Fibroblast of pulmonary artery (primary cell): ENCODE results near the gene CCHCR1.
"Not testable (repeated sequence)": the region's sequence is repeated elsewhere in the genome, so short reads cannot be mapped to it uniquely, and the experiment has no call there.

Experiments
- DNase-seq: peaks from one replicate; pipeline ENCODE4 v3.0.0-alpha.2; 2010; ENCODE audit warnings: low read depth
- H3K4me3 ChIP-seq: replicated peaks from 2 replicates; pipeline ENCODE4 v1.5.1; 2011; ENCODE audit warnings: low read depth, mild to moderate bottlenecking, control low read depth, low read length, moderate library complexity
- TF ChIP-seq, protein P1 (sequence below): IDR thresholded peaks from 2 replicates; pipeline ENCODE4 v1.5.1; 2011; ENCODE audit warnings: mild to moderate bottlenecking, control low read depth, low read length, inconsistent platforms; ENCODE audit errors: missing control alignments

The CCHCR1 gene

DNA sequence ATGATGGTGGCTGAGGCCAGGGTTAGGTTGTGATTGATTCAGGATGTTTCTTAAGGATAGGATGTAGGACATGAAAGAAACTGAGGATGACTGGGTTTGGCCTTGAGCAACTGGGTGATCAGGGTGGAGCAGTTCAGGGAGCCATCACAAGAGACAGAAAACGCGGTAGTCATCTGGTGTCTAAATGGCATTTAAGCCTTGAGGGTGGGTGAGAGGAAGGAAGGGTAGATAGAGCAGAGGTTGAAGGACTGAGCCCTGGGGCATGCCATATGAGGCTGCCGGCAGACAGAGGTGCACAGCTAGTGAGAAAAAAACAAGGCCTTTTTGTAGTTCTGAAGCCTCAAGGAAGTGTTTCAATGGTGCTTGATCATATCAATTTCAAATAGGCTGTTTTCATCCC, 11.0 kb upstream of the CCHCR1 start:
- H3K4me3 ChIP-seq: no peak overlapping the region
- TF ChIP-seq, protein P1, sequence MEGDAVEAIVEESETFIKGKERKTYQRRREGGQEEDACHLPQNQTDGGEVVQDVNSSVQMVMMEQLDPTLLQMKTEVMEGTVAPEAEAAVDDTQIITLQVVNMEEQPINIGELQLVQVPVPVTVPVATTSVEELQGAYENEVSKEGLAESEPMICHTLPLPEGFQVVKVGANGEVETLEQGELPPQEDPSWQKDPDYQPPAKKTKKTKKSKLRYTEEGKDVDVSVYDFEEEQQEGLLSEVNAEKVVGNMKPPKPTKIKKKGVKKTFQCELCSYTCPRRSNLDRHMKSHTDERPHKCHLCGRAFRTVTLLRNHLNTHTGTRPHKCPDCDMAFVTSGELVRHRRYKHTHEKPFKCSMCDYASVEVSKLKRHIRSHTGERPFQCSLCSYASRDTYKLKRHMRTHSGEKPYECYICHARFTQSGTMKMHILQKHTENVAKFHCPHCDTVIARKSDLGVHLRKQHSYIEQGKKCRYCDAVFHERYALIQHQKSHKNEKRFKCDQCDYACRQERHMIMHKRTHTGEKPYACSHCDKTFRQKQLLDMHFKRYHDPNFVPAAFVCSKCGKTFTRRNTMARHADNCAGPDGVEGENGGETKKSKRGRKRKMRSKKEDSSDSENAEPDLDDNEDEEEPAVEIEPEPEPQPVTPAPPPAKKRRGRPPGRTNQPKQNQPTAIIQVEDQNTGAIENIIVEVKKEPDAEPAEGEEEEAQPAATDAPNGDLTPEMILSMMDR: no peak
- no peak for DNase-seq

DNA sequence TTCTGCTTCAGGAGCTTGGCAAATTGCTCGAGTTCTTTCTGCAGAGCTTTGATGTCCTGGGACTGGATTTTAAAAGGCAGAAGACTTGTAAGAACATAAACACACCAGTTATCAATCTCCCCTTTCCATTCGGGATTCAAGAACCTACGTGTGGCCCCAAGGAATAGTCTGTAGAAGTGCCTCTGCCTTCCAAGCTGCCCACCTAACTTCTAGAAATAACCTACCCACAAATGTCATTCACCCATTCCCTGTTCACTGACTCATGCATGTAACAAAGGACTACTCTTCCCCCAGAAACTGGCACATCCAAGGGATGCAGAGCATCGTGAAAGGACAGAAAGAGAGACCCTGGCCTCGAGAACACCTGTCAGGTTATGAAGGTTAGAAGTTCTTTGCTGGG, 8.4 kb upstream of the CCHCR1 start:
- no peak for DNase-seq
- no peak overlapping the region for H3K4me3 ChIP-seq
- TF ChIP-seq, protein P1: no peak

DNA sequence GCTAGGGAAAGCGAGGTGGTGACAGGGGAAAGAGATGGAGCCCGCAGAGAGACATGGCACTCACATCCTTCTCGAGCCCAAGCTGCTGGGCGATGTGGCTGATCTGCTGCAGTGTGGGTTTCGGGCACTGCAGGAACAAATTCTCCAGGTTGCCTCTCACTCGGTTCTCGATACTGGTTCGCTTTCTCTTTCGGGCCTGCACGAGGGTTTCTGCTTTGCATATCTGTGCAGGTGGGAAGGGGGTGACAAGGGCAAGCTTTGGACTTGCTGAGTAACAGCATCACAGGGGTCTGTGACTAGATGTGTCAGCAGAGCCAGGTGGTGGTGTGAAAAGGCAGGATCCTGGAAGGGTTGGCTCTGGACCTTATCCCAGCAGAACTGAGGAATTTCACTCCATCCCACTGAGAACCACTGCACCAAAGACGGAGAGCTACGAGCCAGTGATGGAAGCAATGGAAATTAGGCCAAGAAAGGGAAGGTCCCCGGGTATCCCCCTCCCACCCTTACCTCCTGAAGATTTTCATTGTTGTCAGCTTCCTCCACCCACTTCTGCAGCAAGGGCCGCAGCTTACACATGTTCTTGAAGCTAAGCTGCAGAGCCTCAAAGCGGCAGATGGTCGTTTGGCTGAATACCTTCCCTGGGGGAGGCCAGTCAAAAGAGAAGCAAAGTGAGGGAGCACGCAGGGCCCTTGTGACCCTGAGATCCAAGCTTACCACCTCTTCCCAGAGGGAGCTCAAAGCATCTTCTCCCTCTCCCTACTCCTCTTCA, 7.6 kb upstream of the CCHCR1 start:
- not testable (repeated sequence) for H3K4me3 ChIP-seq, DNase-seq

DNA sequence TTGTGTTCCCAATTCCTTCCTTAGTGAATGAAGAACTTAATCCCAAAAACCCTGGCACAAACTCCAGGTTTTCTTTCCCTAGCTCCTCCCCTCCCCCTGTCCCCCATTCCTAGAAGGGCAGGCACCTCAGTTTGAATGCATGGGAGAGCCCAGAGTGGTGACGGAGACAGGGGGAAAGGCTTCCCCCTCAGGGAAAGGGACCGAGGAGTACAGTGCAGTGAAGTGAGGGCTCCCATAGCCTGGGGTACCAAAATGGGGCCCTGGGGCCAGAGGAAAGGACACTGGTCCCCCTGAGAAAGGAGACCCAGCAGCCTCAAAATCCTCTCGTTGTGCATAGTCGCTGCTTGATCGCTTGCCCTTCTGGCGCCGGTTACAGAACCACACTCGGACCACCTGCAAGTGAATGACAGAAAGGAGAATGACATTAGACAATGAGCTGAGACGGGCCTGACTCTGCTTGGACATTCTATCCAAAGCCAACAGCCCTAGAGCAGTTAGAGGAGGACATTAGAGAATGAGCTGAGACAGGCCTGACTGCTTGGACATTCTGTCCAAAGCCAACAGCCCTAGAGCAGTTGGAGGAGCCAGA, 7.0 kb upstream of the CCHCR1 start:
- DNase-seq, H3K4me3 ChIP-seq: not testable (repeated sequence)

DNA sequence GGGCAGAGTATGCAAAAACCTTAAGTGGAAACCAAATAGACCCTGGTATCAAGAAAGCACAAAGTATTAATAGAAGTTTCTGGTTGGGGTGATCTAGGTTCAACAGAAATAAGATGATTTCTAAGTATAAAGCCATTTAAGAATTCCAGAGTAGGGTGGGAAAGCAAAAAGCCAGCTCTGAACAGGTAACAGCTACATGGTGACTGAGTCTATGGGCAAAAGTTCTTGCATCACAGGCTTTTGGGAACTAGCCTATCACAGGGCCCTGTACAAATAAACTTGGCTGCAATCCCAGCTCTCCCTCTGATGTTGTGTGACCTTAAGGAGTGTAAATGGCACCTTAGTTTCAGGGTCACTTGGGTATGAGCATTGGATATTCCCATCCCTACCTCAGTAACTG, 6.3 kb upstream of the CCHCR1 start:
- peak; percentile 28 for DNase-seq
- TF ChIP-seq, protein P1: no peak

DNA sequence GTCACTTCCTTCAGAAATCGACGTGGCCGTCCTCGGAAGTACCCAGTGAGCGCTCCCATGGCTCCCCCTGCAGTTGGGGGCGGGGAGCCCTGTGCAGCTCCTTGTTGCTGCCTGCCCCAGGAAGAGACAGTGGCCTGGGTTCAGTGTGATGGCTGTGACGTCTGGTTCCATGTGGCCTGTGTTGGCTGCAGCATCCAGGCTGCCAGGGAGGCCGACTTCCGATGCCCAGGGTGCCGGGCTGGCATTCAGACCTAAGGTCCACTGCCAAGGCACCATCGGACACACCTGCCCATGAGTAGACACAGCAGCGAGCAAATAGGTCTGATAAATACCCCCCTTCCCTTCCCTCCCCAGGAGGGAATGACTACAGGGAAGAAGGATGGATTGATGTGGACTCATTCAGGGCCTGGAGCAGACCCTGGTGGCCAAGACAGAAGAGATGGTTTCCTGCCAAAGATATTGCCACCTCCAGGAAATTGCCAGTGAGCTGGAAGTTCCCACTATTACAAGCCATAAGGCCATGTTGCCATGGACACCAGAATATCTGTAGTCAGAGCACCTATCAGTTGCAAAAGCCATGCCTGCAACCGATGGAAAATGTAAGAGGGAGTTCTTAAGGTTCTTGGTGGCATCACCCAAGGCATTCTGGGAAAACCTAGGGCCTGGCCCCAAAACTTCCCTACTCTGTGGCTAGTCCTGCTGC, 5.0 kb upstream of the CCHCR1 start:
- H3K4me3 ChIP-seq: no peak overlapping the region
- TF ChIP-seq, protein P1: no peak
- no peak for DNase-seq

More for the DNA sequence above, 6.3 kb upstream of the CCHCR1 start:
- no peak overlapping the region for H3K4me3 ChIP-seq

DNA sequence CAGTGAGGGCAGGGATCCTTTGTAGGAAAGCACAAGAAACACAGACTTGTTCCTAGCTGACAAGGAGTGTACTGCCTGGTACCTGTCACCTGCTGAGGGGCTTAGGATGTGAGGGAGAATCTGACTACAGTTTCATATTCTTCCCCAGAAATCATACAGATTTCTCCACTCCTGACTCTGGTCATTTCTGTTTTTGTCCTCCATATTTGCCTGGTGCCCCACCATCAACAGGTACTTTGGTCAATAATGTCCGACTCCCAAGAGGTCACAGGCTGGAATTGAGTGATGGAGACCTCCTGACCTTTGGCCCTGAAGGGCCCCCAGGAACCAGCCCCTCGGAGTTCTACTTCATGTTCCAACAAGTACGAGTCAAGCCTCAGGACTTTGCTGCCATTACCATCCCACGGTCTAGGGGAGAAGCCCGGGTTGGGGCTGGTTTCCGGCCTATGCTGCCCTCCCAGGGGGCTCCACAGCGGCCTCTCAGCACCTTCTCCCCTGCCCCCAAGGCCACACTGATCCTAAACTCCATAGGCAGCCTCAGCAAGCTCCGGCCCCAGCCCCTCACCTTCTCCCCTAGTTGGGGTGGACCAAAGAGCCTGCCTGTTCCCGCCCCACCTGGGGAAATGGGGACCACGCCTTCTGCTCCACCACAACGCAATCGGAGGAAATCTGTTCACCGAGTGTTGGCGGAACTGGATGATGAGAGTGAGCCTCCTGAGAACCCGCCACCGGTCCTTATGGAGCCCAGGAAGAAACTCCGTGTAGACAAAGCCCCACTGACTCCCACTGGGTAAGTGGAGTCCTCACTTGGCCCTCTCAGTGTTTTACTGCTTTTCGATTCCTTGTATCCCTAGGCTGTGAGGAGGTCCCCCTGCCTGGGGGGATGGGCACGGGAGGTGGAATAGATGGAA, 3.9 kb upstream of the CCHCR1 start:
- H3K4me3 ChIP-seq: no peak overlapping the region
- TF ChIP-seq, protein P1: no peak
- DNase-seq: no peak
